ENCODE data around the gene RAP1GAP2.

DNA sequence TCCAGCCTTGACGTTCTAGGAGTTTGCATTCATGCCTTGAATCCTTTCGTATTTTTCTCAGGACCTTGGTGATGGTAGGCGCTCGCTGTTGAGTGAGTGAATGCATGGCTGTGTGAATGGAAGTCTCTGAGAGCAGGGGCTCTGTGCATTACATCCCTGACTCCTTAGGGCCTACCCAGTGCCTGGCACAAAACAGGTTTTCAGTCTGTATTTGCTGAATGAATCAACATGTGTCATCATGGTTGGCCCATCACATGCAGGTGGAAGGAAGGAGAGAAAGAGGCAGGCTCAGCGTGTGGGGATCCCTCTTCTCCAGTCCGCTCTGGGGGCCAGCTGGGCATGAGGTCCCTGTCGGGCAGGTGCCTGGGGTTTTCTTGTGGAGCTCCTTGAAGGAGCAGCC lies 8.7 kb downstream of the RAP1GAP2 start:
- TF ChIP-seq, protein P1, sequence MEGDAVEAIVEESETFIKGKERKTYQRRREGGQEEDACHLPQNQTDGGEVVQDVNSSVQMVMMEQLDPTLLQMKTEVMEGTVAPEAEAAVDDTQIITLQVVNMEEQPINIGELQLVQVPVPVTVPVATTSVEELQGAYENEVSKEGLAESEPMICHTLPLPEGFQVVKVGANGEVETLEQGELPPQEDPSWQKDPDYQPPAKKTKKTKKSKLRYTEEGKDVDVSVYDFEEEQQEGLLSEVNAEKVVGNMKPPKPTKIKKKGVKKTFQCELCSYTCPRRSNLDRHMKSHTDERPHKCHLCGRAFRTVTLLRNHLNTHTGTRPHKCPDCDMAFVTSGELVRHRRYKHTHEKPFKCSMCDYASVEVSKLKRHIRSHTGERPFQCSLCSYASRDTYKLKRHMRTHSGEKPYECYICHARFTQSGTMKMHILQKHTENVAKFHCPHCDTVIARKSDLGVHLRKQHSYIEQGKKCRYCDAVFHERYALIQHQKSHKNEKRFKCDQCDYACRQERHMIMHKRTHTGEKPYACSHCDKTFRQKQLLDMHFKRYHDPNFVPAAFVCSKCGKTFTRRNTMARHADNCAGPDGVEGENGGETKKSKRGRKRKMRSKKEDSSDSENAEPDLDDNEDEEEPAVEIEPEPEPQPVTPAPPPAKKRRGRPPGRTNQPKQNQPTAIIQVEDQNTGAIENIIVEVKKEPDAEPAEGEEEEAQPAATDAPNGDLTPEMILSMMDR (conservative IDR thresholded peaks at IDR 0.05 in 1 of 2, IDR thresholded peaks at IDR 0.05 in 1 of 2; ENCODE audit: extremely low read depth in 1 of 2, insufficient read depth in 1 of 2, low read depth in 1 of 2, low read length in 2 of 2) = no peak
- TF ChIP-seq EZH2 (IDR thresholded peaks at IDR 0.05; ENCODE audit: borderline replicate concordance, low read length) = no peak

Data from mammary epithelial cell (primary cell).